HepG2 (cell line): Measurements from ENCODE around the gene FAM167B. TPM values are rescaled to one million over a fixed set of nuclear protein-coding genes. Genes with fewer than 3 reads are reported as not detected.

Source experiments
- BRD4 ChIP-seq: sonication (generic); formaldehyde crosslinking; IDR thresholded peaks from 2 replicates; pipeline ENCODE4 v1.4.0; 2020; ENCODE audit warnings: missing genetic modification reagents
- CBX1 ChIP-seq: IDR thresholded peaks from one replicate; pipeline ENCODE4 v1.6.1; 2016; ENCODE audit warnings: antibody characterized with exemption, low read depth
- CEBPG ChIP-seq: IDR thresholded peaks from 2 replicates; pipeline ENCODE4 v1.6.1; 2016
- GATAD1 ChIP-seq: IDR thresholded peaks from 2 replicates; pipeline ENCODE4 v1.6.1; 2016; ENCODE audit warnings: missing genetic modification reagents, missing compliant biosample characterization
- KLF13 ChIP-seq: sonication (generic); formaldehyde crosslinking; IDR thresholded peaks from 2 replicates; pipeline ENCODE4 v1.4.0; 2020; ENCODE audit warnings: mild to moderate bottlenecking, missing genetic modification reagents
- MBNL3 ChIP-seq: fragments of 250-450 bp; sonication (Bioruptor Pico); conservative IDR thresholded peaks from 2 replicates; pipeline ENCODE4 v1.8.0; 2022; ENCODE audit warnings: mild to moderate bottlenecking, inconsistent platforms
- MED1 ChIP-seq: sonication (generic); formaldehyde crosslinking; IDR thresholded peaks from 2 replicates; pipeline ENCODE4 v1.4.0; 2020; ENCODE audit warnings: missing genetic modification reagents
- NCOR1 ChIP-seq: fragments of 200-600 bp; sonication (generic); IDR thresholded peaks from 2 replicates; pipeline ENCODE4 v1.7.0; 2017; ENCODE audit warnings: antibody characterized with exemption, low read length, borderline replicate concordance
- RARA ChIP-seq: IDR thresholded peaks from 2 replicates; pipeline ENCODE4 v1.6.1; 2016; ENCODE audit warnings: missing genetic modification reagents, missing compliant biosample characterization
- SNAI1 ChIP-seq: sonication (generic); formaldehyde crosslinking; IDR thresholded peaks from 2 replicates; pipeline ENCODE4 v1.5.0; 2020; ENCODE audit warnings: mild to moderate bottlenecking, missing genetic modification reagents, borderline replicate concordance
- TBL1XR1 ChIP-seq: fragments of 150-350 bp; IDR thresholded peaks from 2 replicates; pipeline ENCODE4 v1.6.1; 2014; ENCODE audit warnings: borderline replicate concordance, low read length; ENCODE audit not compliant: partially characterized antibody
- TP53 ChIP-seq: sonication (generic); formaldehyde crosslinking; conservative IDR thresholded peaks from 2 replicates; pipeline ENCODE4 v1.4.0; 2020; ENCODE audit warnings: missing genetic modification reagents
- U2AF1 ChIP-seq: fragments of 200-400 bp; formaldehyde crosslinking; optimal IDR thresholded peaks from 2 replicates; pipeline ENCODE3; 2017; ENCODE audit warnings: mild to moderate bottlenecking, low read depth, low read length
- ZBTB33 ChIP-seq: sonication (generic); formaldehyde crosslinking; IDR thresholded peaks from 2 replicates; pipeline ENCODE4 v1.4.0; 2020; ENCODE audit warnings: missing genetic modification reagents
- ZFY ChIP-seq: sonication (generic); formaldehyde crosslinking; IDR thresholded peaks from 2 replicates; pipeline ENCODE4 v1.4.0; 2020; ENCODE audit warnings: missing genetic modification reagents
- ZFYVE20 ChIP-seq: sonication (generic); formaldehyde crosslinking; IDR thresholded peaks from 2 replicates; pipeline ENCODE4 v1.8.0; 2023; ENCODE audit warnings: low read depth, mild to moderate bottlenecking, moderate library complexity, missing genetic modification reagents, borderline replicate concordance
- ZMYM3 ChIP-seq: sonication (generic); formaldehyde crosslinking; IDR thresholded peaks from 2 replicates; pipeline ENCODE4 v1.5.1; 2020; ENCODE audit warnings: mild to moderate bottlenecking, missing genetic modification reagents
- ZNF24 ChIP-seq: fragments of 450-650 bp; IDR thresholded peaks from 2 replicates; pipeline ENCODE4 v1.6.1; 2017; ENCODE audit warnings: antibody characterized with exemption, mild to moderate bottlenecking
- ZNF460 ChIP-seq: sonication (generic); formaldehyde crosslinking; IDR thresholded peaks from 2 replicates; pipeline ENCODE4 v1.5.1; 2020; ENCODE audit warnings: missing genetic modification reagents, mild to moderate bottlenecking, borderline replicate concordance
- ZSCAN21 ChIP-seq: sonication (generic); formaldehyde crosslinking; IDR thresholded peaks from 2 replicates; pipeline ENCODE4 v1.8.0; 2022; ENCODE audit warnings: mild to moderate bottlenecking, missing genetic modification reagents, moderate library complexity, borderline replicate concordance
- polyA plus RNA-seq, 8 experiments: library from polyadenylated mRNA; depleted of rRNA in 3 of 8; stranded (reverse) in 7 of 8; unstranded in 1 of 8; fragments of >200 nt; fragmentation: Illumina TruSeq in 4 of 8; extraction: Trizol in 4 of 8; gene quantifications; 2 replicates each; pipeline versions ENCODE4 v1.2.1 to v1.2.3, GENCODE V29; 2011 to 2016; ENCODE audit warnings: low read depth in 4 of 8, missing spikeins in 1 of 8, mixed read lengths in 1 of 8; ENCODE audit not compliant: insufficient read depth in 1 of 8
- total RNA-seq, 5 experiments: library from RNA; depleted of rRNA; stranded (reverse); fragments of >200 nt; fragmentation: Illumina TruSeq; extraction: Trizol; gene quantifications; 2 replicates each; pipeline ENCODE4 v1.2.3, GENCODE V29; 2016; ENCODE audit warnings: low read depth in 1 of 5
- TF ChIP-seq, protein P1 (sequence below): sonication (generic); formaldehyde crosslinking; IDR thresholded peaks from 2 replicates; pipeline ENCODE4 v1.5.0; 2020; ENCODE audit warnings: missing genetic modification reagents
- TF ChIP-seq, protein P2 (sequence below): IDR thresholded peaks from 2 replicates; pipeline ENCODE4 v1.6.1; 2016
- TF ChIP-seq, protein P3 (sequence below): sonication (generic); formaldehyde crosslinking; IDR thresholded peaks from 2 replicates; pipeline ENCODE4 v1.5.0; 2020; ENCODE audit warnings: mild to moderate bottlenecking, missing genetic modification reagents, borderline replicate concordance

FAM167B gene
- total and polyA plus RNA-seq, 2 of the 13 experiments (the other 11 are each of a cell fraction or from before 2014, with no cell fraction given) = 0.15 to 0.70 TPM

DNA sequence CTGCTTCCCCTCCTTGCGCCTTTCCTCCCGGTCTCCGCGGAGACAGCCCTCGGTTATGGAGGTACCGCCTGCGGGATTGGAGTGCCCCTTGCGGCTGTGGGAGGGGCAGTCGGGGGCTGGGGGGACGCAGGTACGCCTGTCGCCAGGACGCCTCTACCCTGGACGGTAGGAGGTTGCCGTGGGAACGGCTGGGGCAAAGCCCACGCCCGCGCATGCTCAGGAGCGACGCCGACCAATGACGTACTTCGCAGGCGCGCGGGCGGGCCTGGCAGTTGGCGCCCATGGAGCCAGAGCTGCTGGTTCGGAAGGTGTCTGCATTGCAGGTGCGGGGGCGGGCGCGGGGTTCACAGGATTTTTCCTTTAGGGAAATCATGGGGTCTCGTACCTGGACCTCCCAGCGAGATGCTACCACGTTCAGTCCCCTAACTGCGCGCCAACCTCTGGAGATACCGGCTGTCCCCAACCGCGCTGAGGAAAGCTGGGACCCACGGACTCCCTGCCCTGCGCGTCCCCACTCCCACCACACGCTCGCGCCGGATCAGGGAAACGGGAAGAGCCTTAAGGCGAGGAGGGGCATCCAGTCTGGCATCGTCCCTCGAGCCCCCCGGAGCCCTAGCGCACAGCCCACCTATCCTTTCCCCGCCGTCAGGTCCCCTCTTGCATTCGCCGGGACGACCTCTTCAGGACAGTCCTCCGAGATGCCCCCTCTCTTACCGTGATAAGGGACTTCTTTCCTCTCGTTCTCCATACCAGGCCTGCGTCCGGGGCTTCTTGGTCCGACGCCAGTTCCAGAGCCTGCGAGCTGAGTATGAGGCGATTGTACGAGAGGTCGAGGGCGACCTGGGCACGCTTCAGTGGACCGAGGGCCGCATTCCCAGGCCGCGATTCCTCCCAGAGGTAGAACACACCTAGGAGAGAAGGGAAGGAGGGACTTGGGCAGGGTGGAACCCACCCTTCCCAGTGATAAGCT lies 41.3 kb upstream of the FAM167B start, which contains the start of gene IQCC (continued):
- TF ChIP-seq GATAD1 (peak; percentile 95), KLF13 (no peak), MBNL3 (CRISPR knock-in tag) (no peak), ZFY (CRISPR knock-in tag) (peak; percentile 77; the same call in 1 of the 2 replicates), ZBTB33 (no peak), TBL1XR1 (no peak), ZSCAN21 (no peak; the same call in 1 of the 2 replicates), RARA (no peak), ZNF460 (no peak), U2AF1 (no peak), CBX1 (no peak), SNAI1 (no peak), ZFYVE20 (CRISPR knock-in tag) (no peak), ZNF24 (no peak), NCOR1 (no peak), MED1 (no peak), CEBPG (CRISPR knock-in tag) (no peak), ZMYM3 (CRISPR knock-in tag) (no peak), BRD4 (no peak; the same call in 1 of the 2 replicates), TP53 (no peak)
- TF ChIP-seq, protein P1, sequence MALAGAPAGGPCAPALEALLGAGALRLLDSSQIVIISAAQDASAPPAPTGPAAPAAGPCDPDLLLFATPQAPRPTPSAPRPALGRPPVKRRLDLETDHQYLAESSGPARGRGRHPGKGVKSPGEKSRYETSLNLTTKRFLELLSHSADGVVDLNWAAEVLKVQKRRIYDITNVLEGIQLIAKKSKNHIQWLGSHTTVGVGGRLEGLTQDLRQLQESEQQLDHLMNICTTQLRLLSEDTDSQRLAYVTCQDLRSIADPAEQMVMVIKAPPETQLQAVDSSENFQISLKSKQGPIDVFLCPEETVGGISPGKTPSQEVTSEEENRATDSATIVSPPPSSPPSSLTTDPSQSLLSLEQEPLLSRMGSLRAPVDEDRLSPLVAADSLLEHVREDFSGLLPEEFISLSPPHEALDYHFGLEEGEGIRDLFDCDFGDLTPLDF (CRISPR knock-in tag) = peak; percentile 78; the same call in 1 of the 2 replicates
- TF ChIP-seq, protein P2, sequence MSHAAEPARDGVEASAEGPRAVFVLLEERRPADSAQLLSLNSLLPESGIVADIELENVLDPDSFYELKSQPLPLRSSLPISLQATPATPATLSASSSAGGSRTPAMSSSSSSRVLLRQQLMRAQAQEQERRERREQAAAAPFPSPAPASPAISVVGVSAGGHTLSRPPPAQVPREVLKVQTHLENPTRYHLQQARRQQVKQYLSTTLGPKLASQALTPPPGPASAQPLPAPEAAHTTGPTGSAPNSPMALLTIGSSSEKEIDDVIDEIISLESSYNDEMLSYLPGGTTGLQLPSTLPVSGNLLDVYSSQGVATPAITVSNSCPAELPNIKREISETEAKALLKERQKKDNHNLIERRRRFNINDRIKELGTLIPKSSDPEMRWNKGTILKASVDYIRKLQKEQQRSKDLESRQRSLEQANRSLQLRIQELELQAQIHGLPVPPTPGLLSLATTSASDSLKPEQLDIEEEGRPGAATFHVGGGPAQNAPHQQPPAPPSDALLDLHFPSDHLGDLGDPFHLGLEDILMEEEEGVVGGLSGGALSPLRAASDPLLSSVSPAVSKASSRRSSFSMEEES (CRISPR knock-in tag) = 0 out of 2 replicates have a peak, but pooled peaks have one; percentile 31
- TF ChIP-seq, protein P3, sequence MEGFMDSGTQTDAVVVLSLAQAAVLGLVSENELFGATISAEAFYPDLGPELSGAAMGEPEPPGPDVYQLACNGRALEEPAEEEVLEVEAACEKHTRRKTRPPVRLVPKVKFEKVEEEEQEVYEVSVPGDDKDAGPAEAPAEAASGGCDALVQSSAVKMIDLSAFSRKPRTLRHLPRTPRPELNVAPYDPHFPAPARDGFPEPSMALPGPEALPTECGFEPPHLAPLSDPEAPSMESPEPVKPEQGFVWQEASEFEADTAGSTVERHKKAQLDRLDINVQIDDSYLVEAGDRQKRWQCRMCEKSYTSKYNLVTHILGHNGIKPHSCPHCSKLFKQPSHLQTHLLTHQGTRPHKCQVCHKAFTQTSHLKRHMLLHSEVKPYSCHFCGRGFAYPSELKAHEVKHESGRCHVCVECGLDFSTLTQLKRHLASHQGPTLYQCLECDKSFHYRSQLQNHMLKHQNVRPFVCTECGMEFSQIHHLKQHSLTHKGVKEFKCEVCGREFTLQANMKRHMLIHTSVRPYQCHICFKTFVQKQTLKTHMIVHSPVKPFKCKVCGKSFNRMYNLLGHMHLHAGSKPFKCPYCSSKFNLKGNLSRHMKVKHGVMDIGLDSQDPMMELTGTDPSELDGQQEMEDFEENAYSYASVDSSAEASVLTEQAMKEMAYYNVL = no peak
